HG03565 (cell line): ENCODE data around the gene SNCAIP.
"Not testable (repeated sequence)": the region's sequence is repeated elsewhere in the genome, so short reads cannot be mapped to it uniquely, and the experiment has no call there.

Experiments used
- ATAC-seq: cut with Tn5 transposase; IDR thresholded peaks from one replicate; pipeline ENCODE4 v1.9.1; 2021; ENCODE audit warnings: mild to moderate bottlenecking, moderate library complexity; ENCODE audit not compliant: unreplicated experiment

Gene SNCAIP

DNA sequence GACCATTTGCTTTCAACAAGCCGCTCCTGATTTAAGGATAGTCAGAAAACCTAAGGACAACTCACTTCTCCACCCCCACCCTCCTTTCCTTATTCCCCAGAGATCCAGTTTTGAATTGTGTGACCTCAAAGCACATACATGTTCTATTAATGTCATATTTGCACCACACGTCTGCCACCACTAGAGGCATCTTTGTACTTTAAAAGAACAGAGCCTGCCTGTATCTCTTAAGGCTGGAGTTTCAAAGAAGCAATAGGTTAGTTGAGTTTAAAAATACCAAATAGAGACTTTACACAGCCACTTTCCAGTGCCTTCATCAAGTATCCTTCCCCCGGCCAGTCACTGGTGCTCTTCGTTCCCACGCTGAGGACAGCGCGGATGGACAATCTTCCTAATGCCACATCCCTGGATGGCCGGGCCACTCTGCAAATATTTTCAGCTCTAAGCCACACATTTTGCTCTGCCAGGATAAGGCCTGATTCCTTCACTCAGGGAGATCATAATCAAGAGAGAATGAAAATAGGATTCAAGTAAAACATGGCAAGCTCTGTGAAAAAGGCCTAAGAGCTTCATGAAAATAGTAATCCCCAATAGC lies 146.3 kb downstream of the SNCAIP start:
- peak; percentile 80 for ATAC-seq

DNA sequence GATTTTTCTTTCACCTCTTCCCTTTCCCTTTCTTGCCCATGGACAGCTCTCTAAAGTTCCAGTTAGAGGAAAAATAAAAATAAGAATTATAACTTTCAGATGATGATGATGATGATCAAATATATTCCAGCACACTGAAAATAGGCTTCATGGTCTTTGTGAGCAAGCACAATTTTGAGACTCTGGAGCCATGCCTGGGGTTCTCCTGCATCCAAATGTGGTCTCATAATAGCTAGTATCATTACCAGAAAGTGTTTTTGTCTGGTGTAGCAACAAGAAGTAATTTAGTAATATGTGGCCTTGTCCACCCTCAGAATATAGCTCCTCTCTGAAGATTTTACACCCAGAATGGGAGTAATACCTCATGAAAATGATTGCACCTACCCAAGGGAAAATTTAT lies 150.4 kb downstream of the SNCAIP start:
- ATAC-seq, result no peak

DNA sequence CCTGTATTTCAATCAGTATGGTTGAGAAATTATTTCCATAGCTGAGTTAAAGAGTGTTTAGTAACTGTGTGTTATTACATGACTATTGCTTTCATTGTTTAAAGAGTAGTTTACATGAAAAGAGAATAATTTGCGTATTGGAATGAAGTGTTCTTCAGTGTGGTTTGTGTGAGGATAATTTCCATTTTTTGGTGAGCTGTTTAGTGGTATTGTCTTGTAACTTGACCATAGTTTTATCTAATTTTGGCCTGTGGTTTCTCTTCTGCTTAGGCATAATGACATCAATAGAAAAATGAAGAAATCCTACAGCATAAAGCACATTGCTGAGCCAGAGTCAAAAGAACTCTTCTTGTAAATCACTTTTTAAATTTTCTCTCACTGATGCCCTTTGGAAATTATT lies 151.2 kb downstream of the SNCAIP start:
- ATAC-seq, result peak; percentile 71

DNA sequence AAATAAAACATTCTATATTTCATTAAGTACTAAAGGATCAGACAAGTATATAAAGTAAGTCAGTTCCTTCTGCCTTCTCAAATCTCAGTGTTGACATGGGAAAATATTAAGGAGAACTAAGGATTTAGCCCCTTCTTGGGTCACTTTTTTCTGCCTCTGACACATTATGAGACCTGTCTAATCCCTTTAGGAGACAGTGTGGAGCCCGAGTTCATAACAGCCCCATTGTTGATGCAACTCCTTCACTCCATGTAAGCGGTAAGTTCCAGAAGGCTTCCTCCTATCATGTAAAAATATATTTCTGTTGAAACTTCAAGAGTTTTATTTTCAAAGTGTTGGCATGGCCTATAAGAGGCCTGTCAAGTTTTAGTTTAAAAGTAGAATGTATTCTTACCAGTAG lies 152.2 kb downstream of the SNCAIP start:
- no peak for ATAC-seq

DNA sequence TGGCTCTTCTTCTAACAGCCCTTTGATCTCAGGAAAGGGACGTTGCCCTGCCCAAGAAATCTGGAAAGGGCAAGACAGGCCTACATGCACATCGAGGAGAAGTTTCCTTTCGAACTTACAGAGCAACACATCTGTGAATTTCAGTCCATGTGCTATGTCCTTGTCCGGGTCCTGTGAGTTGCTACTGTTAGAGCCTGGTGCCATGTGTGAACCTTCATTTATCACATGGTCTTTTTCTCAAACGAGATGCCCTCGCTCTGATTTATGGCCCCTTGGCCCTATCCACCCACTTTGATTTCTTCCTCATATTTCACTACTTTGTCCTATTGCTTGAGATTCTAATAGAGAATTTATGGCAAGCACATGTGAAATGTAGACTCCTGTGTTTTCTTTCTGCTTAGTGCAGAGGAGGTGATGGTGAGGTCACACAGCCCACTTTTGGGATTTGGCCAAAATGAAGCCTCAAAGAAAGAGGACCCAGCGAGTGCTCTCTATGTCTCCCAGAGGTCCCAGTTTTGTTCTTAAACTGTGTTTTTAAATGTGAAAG lies 153.1 kb downstream of the SNCAIP start:
- ATAC-seq, result no peak

DNA sequence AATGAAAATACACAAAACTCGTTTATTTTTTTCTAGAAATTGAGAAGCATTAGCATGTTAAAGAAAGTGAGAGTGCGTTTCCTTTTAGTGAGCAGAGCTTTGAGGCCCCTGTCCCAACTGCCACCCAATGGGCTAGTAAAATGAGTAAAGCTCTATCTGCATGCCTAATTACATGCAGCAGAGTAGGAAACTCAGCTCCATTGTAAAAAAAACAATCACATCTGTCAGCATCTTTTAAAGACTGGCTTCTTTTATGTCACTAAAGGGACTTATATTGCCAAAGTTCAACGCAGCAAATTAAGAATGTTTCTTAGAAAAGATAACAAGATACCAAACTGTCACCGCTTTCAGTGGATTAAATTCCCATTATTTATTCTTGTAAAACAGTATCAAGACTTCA lies 154.0 kb downstream of the SNCAIP start:
- ATAC-seq, result no peak

DNA sequence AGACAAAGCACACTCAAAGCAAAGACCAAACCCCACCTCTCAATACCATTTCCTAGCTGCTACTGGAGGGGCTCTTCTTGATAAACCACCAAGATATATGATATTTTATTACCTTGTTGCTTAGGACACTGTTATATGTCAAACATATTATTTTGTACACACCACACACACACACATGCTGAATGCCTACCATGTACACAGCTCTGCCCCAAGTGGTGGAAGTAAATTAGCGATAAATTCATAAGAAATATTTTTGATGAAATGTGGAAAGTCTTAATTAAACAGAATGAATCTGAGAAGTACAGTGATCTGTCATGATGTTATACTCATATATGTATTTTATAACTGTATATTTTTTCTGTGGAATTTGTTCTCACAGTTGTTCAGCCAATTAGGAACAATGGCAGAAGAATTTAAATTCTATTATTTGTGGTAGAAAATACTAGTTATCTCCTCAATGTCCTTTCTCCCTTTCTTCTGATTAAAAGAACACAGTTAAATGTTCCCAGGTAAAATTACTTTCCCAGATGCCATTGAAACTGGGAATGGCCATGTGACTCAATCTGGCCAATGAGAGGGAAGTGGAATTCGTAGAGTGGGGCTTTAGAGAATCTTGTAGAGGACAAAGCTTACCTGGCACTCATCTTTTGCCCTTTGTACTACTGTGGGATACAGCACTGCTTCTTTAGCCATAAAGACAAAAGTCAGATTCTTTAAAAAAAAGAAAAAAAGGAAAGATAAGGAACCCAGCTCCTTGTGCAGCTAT lies 156.5 kb downstream of the SNCAIP start:
- no peak for ATAC-seq

DNA sequence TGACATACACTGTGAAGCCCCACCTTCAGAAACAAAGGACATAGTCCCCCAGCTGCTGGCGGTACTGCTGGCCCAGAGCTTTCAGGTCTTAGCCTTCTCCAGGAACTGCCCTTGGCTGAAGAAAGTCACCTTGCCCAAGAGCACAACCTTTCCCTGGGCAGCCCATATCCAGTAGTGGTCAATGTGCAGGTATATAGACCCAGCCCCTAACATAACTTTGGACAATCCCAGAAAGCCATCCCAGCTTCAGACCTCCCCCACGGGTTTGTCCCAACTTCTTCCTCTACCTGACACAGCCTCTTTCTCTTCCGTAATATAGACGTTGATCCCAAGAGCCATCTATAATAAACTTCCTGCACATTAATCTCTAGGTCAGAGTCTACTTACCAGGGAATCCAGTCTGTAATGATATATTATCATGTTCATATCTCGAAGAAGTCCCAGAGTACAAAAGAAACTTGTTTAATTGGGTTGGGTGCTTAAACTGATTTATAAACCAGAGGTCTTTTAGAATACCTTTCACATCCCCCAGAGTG lies 157.4 kb downstream of the SNCAIP start:
- no peak for ATAC-seq

DNA sequence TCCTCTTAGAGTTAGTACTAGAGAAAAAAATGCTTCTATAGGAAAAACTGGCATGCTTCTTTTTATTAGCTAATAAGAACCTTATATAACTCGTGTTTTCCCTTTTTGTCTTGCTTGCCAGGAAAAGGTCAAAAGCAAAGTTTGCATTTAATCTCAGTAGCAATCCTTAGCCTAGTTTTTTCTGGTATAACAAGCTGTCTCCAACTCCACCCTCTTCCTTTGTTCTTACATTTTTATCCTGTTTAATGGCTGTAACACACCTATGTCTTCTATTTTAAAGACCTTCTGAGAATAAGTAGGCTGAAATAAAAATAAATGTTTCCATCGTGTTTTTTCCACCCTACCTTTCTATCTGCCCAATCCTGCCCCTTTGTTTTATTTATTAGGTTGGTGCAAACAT lies 158.3 kb downstream of the SNCAIP start:
- ATAC-seq, result no peak

DNA sequence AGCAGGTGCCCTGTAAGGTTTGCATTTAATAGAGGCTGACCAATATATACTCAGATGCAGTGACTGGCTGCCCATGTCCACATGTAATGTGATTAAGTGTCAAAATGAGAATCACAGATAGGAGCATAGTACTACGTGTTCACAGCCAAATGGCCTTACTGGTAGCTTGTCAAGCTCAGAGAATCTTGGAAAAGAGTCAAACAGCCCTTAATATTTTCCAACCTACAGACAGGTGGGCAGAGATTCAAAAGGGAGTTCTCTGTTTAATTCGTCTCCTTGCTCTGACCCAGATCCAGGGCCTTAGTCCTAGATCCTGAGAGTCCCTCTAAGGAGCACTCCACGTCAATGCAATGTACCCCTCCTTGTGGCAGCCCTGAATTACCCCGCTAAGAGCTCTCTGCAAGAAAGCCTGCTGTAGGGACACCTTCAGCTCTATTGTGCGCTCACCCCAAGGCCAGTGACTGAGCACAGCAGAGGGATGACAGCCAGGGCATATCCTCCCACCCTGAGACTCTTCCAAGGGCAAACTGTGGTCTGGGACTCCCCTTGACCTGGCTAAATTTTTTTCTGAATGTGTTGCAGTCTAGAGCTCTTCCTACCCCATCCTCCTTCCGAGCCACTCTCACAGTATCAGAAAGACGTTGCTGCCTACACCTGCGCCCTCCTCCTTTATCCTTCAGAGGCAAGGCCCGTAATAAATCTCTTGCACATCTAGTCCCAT lies 159.2 kb downstream of the SNCAIP start:
- ATAC-seq, result no peak

DNA sequence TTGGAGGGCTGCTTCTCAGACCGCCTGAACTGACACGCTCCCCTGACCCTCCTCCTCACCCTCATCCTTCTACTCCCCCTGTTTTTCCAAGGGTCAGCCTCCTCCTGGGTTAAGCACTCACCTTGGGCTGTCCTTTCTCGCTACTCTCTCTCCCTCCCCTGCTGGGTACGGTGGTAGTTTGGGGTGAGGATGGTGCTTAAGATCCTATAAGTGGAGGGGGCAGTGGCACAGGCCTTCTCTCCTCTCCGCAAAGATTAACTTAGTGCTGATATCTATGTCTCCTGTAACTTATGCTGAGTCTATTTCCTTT lies 159.7 kb downstream of the SNCAIP start:
- ATAC-seq, result no peak

DNA sequence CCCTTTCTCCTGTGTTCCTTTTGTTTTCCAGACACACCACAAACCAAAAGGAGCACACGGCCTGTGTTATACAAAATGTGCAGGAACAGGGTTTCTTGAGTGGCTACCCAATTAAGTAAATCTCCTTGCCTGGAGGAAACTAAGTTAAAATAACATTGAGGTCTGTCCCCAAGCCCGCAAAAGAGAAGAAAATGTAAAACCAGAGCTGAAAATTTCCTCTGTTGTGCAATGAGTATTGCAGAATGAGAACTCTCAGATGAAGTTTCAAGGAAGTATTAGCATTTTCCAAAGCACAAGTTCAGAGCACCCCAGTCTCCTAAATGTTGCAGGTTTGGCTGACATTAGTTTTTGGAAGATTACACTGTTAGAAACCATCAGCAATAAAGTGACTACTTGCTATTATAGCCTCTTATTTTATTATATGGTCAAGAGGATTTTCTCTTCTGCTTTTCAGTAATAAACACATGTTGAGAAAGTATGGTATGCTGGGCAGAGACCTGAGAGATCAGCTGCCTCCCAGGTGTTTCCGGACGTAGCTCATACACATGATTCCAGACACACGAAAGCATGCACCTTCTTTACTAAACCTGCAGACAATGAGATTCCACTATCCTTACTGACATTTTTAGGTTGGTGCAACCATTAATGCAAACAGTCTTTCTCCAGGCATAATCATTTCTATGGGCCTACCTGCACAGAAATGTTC lies 161.3 kb downstream of the SNCAIP start:
- ATAC-seq, result no peak

DNA sequence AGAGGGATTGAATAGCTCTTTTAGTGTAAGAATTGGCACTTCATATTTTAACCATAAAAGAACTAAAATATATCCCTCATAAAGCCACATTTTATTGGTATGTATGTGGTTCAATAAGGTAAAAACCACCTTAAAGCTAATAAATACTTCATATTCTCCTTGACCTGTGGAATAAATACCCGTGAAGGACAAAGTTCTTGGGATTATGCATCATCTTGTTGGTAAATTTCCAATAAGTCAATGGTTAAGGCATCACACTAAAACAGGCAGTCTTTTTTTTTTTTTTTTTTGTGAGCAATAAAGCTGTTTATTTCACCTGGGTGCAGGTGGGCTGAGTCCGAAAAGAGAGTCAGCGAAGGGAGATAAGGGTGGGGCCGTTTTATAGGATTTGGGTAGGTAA lies 161.9 kb downstream of the SNCAIP start:
- no peak for ATAC-seq

DNA sequence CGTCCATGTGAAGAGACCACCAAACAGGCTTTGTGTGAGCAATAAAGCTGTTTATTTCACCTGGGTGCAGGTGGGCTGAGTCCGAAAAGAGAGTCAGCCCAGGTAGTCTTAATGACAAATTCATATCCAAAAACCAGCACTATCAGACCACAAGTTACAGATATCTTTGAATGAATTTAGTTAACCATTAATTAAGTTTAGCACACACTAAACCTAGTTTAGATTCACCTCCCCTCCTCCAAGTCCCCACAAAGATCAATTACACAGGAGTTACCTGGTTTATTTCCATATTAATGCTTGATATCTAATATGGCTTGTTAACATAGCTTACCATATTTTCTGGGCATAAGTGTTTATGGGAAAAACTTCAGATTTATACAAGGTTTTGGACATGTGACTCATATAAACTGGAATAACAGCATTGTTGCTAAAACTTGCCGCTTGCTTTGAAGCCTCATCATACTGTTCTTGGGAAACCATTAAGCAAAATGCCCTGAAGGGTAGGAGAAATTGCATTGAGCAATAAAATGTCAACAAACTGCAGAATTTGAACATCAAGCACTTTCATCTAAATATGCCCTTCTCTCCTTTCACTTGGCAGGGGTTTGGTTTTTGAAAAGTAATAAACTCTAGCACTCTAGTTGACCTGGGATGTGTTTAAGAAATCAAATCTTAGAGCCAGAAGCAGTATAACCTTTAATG lies 166.9 kb downstream of the SNCAIP start:
- ATAC-seq, result no peak

DNA sequence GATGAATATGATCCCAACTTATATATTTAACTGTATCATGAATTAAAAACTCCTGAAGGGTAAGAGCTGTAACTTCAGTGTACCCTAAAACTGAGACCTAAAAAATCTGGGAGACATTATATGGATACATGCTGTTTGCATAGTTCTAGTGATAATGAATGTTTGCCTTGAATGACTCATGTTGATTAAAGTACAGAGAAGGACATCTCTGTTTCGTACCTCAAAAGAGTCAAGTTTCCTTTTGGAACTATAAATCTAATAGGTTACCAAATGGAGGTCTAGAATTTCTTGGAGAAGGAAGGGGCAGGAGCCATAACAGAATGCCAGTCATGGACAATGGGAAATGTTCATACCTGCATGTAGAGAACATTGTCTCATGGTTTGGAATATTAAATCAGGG lies 168.1 kb downstream of the SNCAIP start:
- ATAC-seq, result no peak

DNA sequence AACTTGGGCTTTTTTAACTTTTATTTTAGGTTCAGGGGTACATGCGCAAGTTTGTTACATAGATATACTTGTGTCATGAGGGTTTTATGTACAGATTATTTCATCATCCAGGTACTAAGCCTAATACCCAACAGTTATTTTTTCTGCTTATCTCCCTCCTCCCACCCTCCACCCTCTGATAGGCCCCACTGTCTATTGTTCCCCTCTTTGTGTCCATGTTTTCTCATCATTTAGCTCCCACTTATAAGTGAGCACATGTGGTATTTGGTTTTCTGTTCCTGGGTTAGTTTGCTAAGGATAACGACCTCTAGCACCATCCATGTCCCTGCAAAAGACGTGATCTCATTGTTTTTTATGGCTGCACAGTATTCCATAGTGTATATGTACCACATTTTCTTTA lies 172.1 kb downstream of the SNCAIP start:
- no peak for ATAC-seq

DNA sequence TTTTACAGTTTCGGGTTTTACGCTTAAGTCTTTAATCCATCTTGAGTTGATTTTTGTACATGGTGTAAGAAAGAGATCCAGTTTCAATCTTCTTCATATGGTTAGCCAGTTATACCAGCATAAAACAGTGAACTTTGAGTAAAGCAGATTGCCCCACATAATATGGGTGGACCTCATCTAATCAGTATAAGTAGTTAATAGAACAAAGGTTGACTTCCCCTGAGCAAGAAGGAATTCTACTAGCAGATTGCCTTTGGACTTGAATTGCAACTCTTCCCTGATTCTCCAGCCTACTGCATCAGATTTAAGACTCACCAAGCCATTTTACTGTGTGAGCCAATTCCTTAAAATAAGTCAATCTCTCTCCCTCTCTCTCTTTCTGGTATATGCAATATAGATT lies 173.2 kb downstream of the SNCAIP start:
- no peak for ATAC-seq

DNA sequence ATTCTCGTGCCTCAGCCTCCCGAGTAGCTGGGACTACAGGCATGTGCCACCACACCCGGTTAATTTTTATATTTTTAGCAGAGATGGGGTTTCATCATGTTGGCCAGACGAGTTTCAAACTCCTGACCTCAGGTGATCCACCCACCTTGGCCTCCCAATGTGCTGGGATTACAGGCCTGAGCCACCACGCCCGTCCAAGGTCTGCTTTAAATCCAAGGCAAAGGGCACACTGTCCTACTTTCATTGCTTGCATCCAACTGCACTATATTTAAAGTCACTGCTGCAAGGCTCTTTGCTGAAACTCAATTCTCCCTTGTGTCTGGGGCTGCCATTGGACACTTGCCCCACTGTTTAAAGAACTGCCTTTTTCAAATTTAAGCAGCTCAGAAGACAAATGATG lies 174.6 kb downstream of the SNCAIP start:
- ATAC-seq, result not testable (repeated sequence)

DNA sequence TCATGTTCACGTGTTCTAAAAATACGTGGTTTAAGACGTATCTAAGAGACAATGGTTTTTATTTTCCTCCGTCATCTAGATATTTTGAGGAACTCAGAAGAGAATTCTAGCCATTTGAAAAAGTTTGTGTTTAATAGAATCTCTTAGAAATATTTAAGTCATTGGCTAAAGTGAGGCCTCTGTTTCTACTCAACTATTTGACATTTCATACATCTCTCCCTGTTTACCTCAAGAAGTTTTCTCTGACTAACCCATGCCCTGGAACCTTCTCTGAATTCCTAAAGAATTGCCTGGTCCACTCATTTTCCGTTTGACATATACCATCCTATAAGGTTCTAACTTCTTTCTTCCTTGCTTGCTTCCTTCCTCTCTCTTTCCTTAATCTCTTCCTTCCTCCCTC lies 178.7 kb downstream of the SNCAIP start:
- ATAC-seq, result no peak

DNA sequence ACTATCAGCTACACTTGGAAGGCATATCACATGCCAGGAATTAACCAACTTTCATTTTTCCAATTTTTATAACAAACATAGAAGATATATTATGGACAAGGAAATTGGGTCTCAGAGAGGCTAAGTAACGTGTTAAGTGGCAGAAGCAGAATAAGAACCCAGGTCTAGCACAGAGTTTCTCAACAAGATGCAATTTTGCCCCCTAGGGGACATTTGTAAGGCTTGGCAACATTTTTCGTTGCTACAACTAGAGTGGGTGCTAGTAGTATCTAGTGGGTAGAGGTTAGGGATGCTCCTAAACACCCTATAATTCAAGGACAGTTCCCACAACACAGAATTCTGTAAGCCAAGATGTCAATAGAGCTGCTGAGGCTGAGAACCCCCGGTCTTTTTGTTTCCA lies 180.6 kb downstream of the SNCAIP start:
- peak; percentile 57 for ATAC-seq
